IPS-20b (cell line): ENCODE results near the gene BACH1.

Experiments
- H3K27ac ChIP-seq: one replicate; pipeline ENCODE4 v1.5.1; 2013; ENCODE audit warnings: low read length
- H3K27me3 ChIP-seq: 2 replicates; pipeline ENCODE4 v1.6.1; 2013; ENCODE audit warnings: mild to moderate bottlenecking, low read length, inconsistent platforms; ENCODE audit not compliant: insufficient read depth
- H3K36me3 ChIP-seq: 2 replicates; pipeline ENCODE4 v1.6.1; 2013; ENCODE audit warnings: low read depth, mild to moderate bottlenecking, inconsistent platforms, low read length, moderate library complexity; ENCODE audit not compliant: insufficient read depth
- H3K4me1 ChIP-seq: 2 replicates; pipeline ENCODE4 v1.6.1; 2013; ENCODE audit warnings: mild to moderate bottlenecking, control low read depth, inconsistent platforms, low read length, moderate library complexity; ENCODE audit not compliant: insufficient read depth
- H3K4me3 ChIP-seq: 2 replicates; pipeline ENCODE4 v1.5.1; 2013; ENCODE audit warnings: mild to moderate bottlenecking, low read length, inconsistent platforms
- H3K9ac ChIP-seq: 2 replicates; pipeline ENCODE4 v1.6.1; 2013; ENCODE audit warnings: low read depth, mild to moderate bottlenecking, inconsistent platforms, low read length, moderate library complexity
- H3K9me3 ChIP-seq: 2 replicates; pipeline ENCODE4 v1.6.1; 2013; ENCODE audit warnings: mild to moderate bottlenecking, low read depth, low read length, inconsistent platforms; ENCODE audit not compliant: insufficient read depth

The BACH1 gene

GRCh38 chr21:29376556-29376955 is 77.8 kb downstream of the BACH1 start:
- no peak overlapping the region for H3K9ac ChIP-seq
- no peak overlapping the region for H3K27ac ChIP-seq
- peaks cover 4% of the 10 kb centered on the region; the same call in 1 of the 2 replicates for H3K36me3 ChIP-seq
- no peaks in the 10 kb centered on the region for H3K4me1 ChIP-seq
- no peaks in the 10 kb centered on the region for H3K27me3 ChIP-seq
- no peaks in the 10 kb centered on the region for H3K9me3 ChIP-seq
- H3K4me3 ChIP-seq = no peak overlapping the region

- no peak overlapping the region for H3K27ac ChIP-seq
- H3K36me3 ChIP-seq = peaks cover 4% of the 10 kb centered on the region; the same call in 1 of the 2 replicates
- H3K4me3 ChIP-seq = no peak overlapping the region
- H3K9ac ChIP-seq = no peak overlapping the region
- H3K4me1 ChIP-seq = no peaks in the 10 kb centered on the region; the same call in 1 of the 2 replicates
- no peaks in the 10 kb centered on the region for H3K27me3 ChIP-seq
- H3K9me3 ChIP-seq = no peaks in the 10 kb centered on the region
These were observed 78.5 kb downstream of the BACH1 start for GRCh38 chr21:29377266-29377665.

GRCh38 chr21:29378832-29379231 is 80.1 kb downstream of the BACH1 start:
- H3K9ac ChIP-seq = no peak overlapping the region
- no peak overlapping the region for H3K4me3 ChIP-seq
- H3K27ac ChIP-seq = no peak overlapping the region

GRCh38 chr21:29379517-29380054 is 80.9 kb downstream of the BACH1 start:
- no peak overlapping the region for H3K4me3 ChIP-seq
- no peaks in the 10 kb centered on the region for H3K27me3 ChIP-seq
- H3K4me1 ChIP-seq = no peaks in the 10 kb centered on the region; the same call in 1 of the 2 replicates
- no peak overlapping the region for H3K9ac ChIP-seq
- no peaks in the 10 kb centered on the region for H3K36me3 ChIP-seq
- H3K9me3 ChIP-seq = no peaks in the 10 kb centered on the region
- H3K27ac ChIP-seq = no peak overlapping the region

More at GRCh38 chr21:29378832-29379231, 80.1 kb downstream of the BACH1 start:
- no peaks in the 10 kb centered on the region for H3K27me3 ChIP-seq
- no peaks in the 10 kb centered on the region for H3K36me3 ChIP-seq
- no peaks in the 10 kb centered on the region; the same call in 1 of the 2 replicates for H3K4me1 ChIP-seq
- no peaks in the 10 kb centered on the region for H3K9me3 ChIP-seq

GRCh38 chr21:29382030-29382654 is 83.4 kb downstream of the BACH1 start:
- Histone ChIP-seq H3K4me3 (no peak overlapping the region), H3K4me1 (no peaks in the 10 kb centered on the region; the same call in 1 of the 2 replicates), H3K9me3 (no peaks in the 10 kb centered on the region), H3K36me3 (no peaks in the 10 kb centered on the region), H3K27me3 (no peaks in the 10 kb centered on the region), H3K27ac (no peak overlapping the region), H3K9ac (no peak overlapping the region)

- no peaks in the 10 kb centered on the region; the same call in 1 of the 2 replicates for H3K4me1 ChIP-seq
- H3K9me3 ChIP-seq = no peaks in the 10 kb centered on the region
- H3K27ac ChIP-seq = no peak overlapping the region
- H3K4me3 ChIP-seq = no peak overlapping the region
- no peaks in the 10 kb centered on the region for H3K36me3 ChIP-seq
- no peak overlapping the region for H3K9ac ChIP-seq
- H3K27me3 ChIP-seq = no peaks in the 10 kb centered on the region
These were observed 86.1 kb downstream of the BACH1 start for GRCh38 chr21:29384683-29385359.

GRCh38 chr21:29385934-29386520 is 87.3 kb downstream of the BACH1 start:
- no peaks in the 10 kb centered on the region for H3K27me3 ChIP-seq
- H3K27ac ChIP-seq = no peak overlapping the region
- H3K4me1 ChIP-seq = no peaks in the 10 kb centered on the region; the same call in 1 of the 2 replicates
- no peak overlapping the region for H3K9ac ChIP-seq
- no peaks in the 10 kb centered on the region for H3K36me3 ChIP-seq
- H3K9me3 ChIP-seq = no peaks in the 10 kb centered on the region
- no peak overlapping the region for H3K4me3 ChIP-seq

- no peak overlapping the region for H3K9ac ChIP-seq
- no peaks in the 10 kb centered on the region; the same call in 1 of the 2 replicates for H3K4me1 ChIP-seq
- no peaks in the 10 kb centered on the region for H3K9me3 ChIP-seq
- H3K27ac ChIP-seq = no peak overlapping the region
- H3K27me3 ChIP-seq = no peaks in the 10 kb centered on the region
- no peaks in the 10 kb centered on the region for H3K36me3 ChIP-seq
- H3K4me3 ChIP-seq = no peak overlapping the region
These were observed 88.1 kb downstream of the BACH1 start for GRCh38 chr21:29386803-29387202.

- Histone ChIP-seq H3K4me1 (no peaks in the 10 kb centered on the region), H3K9me3 (no peaks in the 10 kb centered on the region), H3K36me3 (no peaks in the 10 kb centered on the region), H3K4me3 (no peak overlapping the region), H3K9ac (no peak overlapping the region), H3K27ac (no peak overlapping the region), H3K27me3 (no peaks in the 10 kb centered on the region)
These were observed 88.9 kb downstream of the BACH1 start for GRCh38 chr21:29387598-29387997.

GRCh38 chr21:29389136-29389535 is 90.4 kb downstream of the BACH1 start:
- Histone ChIP-seq H3K27ac (no peak overlapping the region), H3K27me3 (no peaks in the 10 kb centered on the region), H3K9me3 (no peaks in the 10 kb centered on the region), H3K4me1 (no peaks in the 10 kb centered on the region), H3K36me3 (no peaks in the 10 kb centered on the region), H3K4me3 (no peak overlapping the region), H3K9ac (no peak overlapping the region)

GRCh38 chr21:29390778-29391177 is 92.1 kb downstream of the BACH1 start:
- H3K4me3 ChIP-seq = no peak overlapping the region
- no peaks in the 10 kb centered on the region for H3K27me3 ChIP-seq
- no peak overlapping the region for H3K27ac ChIP-seq
- H3K9ac ChIP-seq = no peak overlapping the region
- H3K36me3 ChIP-seq = no peaks in the 10 kb centered on the region
- no peaks in the 10 kb centered on the region for H3K4me1 ChIP-seq
- H3K9me3 ChIP-seq = no peaks in the 10 kb centered on the region
